Measurements from ENCODE around the gene HOXA13. TPM values are rescaled to one million over a fixed set of nuclear protein-coding genes. Genes with fewer than 3 reads are reported as not detected.

The HOXA13 gene
- total and polyA plus RNA-seq, 2 donors (not counting 1 experiment from before 2014, with no cell fraction given), result not detected

- peaks cover 1 to 90% (median 86%) of the 10 kb centered on the region in 4 experiments for H3K27me3 ChIP-seq (replicated peaks in 1 of 4; ENCODE audit: control extremely low read depth in 1 of 4, control insufficient read depth in 3 of 4, insufficient read depth in 4 of 4, low read length in 3 of 4)
- ATAC-seq (ENCODE audit: low read depth), result no peak
- H3K4me1 Mint-ChIP-seq, result peaks cover 44% of the 10 kb centered on the region
- peak overlapping the region; percentile 78 for H3K4me3 Mint-ChIP-seq
- H3K4me1 ChIP-seq (ENCODE audit: control insufficient read depth in 2 of 2, insufficient read depth in 2 of 2, low read length in 2 of 2), result peaks cover 50 to 72% of the 10 kb centered on the region in 2 donors
- WGBS (ENCODE audit: insufficient coverage), result 23% methylated on average over 27 of the region's 30 CpGs
- no peaks in the 10 kb centered on the region for H3K9me3 Mint-ChIP-seq (ENCODE audit: insufficient read depth)
- intact Hi-C loops (cut with micrococcal nuclease), result loop anchor here (5.0 kb wide), 1 partner anchor 1210 kb away; the partner anchor contains the start of gene CREB5
- ChIA-PET CTCF (interaction anchor here (0.9 to 1.8 kb wide), 5 partner anchors 9 to 1354 kb away, joined by 3 to 6 read pairs (median 3); no protein-coding TSS in a partner anchor), POLR2A (interaction anchor here (0.5 kb wide), 1 partner anchor 866 kb away, joined by 5 read pairs; no protein-coding TSS in a partner anchor)
- H3K79me2 ChIP-seq (ENCODE audit: control insufficient read depth, insufficient read depth, low read length), result no peaks in the 10 kb centered on the region
- H3K27me3 Mint-ChIP-seq, result peaks cover 84% of the 10 kb centered on the region
- H3K4me3 ChIP-seq (ENCODE audit: control extremely low read depth in 1 of 5, extremely low read depth in 1 of 5, insufficient read depth in 1 of 5, low read depth in 2 of 5, low read length in 4 of 5), result no peak overlapping the region
- no peaks in the 10 kb centered on the region for H3K36me3 ChIP-seq (replicated peaks in 1 of 2; ENCODE audit: control extremely low read depth in 1 of 2, control insufficient read depth in 1 of 2, extremely low read depth in 1 of 2, insufficient read depth in 2 of 2, low read length in 1 of 2)
- peak; percentile 26 for DNase-seq
- peaks cover 1 to 61% (median 6%) of the 10 kb centered on the region in 3 donors for H3K9me3 ChIP-seq (ENCODE audit: control extremely low read depth in 1 of 3, control insufficient read depth in 2 of 3, insufficient read depth in 1 of 3, low read length in 2 of 3)
- no peak overlapping the region for H2AFZ ChIP-seq (ENCODE audit: insufficient read depth, low read depth, low read length, poor library complexity, severe bottlenecking)
- H3K27ac Mint-ChIP-seq, result peak overlapping the region; percentile 50
- no peak for TF ChIP-seq EZH2 (IDR thresholded peaks at IDR 0.05; ENCODE audit: borderline replicate concordance, insufficient read depth, low read depth, low read length, poor library complexity, severe bottlenecking)
- TF ChIP-seq, protein P1, sequence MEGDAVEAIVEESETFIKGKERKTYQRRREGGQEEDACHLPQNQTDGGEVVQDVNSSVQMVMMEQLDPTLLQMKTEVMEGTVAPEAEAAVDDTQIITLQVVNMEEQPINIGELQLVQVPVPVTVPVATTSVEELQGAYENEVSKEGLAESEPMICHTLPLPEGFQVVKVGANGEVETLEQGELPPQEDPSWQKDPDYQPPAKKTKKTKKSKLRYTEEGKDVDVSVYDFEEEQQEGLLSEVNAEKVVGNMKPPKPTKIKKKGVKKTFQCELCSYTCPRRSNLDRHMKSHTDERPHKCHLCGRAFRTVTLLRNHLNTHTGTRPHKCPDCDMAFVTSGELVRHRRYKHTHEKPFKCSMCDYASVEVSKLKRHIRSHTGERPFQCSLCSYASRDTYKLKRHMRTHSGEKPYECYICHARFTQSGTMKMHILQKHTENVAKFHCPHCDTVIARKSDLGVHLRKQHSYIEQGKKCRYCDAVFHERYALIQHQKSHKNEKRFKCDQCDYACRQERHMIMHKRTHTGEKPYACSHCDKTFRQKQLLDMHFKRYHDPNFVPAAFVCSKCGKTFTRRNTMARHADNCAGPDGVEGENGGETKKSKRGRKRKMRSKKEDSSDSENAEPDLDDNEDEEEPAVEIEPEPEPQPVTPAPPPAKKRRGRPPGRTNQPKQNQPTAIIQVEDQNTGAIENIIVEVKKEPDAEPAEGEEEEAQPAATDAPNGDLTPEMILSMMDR (IDR thresholded peaks at IDR 0.05), result no peak
- H3K4me2 ChIP-seq (replicated peaks; ENCODE audit: low read depth, low read length, poor library complexity, severe bottlenecking), result peak overlapping the region; percentile 78
- H3K9ac ChIP-seq (ENCODE audit: low read length), result peak overlapping the region; percentile 21
- no peaks in the 10 kb centered on the region for H4K20me1 ChIP-seq (ENCODE audit: control insufficient read depth, insufficient read depth, low read length, poor library complexity, severe bottlenecking)
- H3K27ac ChIP-seq (ENCODE audit: low read length in 2 of 2), result no peak overlapping the region
Measured at GRCh38 chr7:27202018-27202861, 2.3 kb upstream of the HOXA13 start.
